ENCODE measurements around the gene CIAO2B.

CIAO2B gene

DNA sequence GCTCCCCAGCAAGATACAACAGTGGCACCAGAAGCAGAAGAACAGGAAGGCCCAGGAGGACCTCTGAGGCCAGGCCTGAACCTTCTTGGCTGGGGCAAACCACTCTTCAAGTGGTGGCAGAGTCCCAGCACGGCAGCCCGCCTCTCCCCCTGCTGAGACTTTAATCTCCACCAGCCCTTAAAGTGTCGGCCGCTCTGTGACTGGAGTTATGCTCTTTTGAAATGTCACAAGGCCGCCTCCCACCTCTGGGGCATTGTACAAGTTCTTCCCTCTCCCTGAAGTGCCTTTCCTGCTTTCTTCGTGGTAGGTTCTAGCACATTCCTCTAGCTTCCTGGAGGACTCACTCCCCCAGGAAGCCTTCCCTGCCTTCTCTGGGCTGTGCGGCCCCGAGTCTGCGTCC, 38.8 kb upstream of the CIAO2B start (continued):
- TF ChIP-seq, protein P1, sequence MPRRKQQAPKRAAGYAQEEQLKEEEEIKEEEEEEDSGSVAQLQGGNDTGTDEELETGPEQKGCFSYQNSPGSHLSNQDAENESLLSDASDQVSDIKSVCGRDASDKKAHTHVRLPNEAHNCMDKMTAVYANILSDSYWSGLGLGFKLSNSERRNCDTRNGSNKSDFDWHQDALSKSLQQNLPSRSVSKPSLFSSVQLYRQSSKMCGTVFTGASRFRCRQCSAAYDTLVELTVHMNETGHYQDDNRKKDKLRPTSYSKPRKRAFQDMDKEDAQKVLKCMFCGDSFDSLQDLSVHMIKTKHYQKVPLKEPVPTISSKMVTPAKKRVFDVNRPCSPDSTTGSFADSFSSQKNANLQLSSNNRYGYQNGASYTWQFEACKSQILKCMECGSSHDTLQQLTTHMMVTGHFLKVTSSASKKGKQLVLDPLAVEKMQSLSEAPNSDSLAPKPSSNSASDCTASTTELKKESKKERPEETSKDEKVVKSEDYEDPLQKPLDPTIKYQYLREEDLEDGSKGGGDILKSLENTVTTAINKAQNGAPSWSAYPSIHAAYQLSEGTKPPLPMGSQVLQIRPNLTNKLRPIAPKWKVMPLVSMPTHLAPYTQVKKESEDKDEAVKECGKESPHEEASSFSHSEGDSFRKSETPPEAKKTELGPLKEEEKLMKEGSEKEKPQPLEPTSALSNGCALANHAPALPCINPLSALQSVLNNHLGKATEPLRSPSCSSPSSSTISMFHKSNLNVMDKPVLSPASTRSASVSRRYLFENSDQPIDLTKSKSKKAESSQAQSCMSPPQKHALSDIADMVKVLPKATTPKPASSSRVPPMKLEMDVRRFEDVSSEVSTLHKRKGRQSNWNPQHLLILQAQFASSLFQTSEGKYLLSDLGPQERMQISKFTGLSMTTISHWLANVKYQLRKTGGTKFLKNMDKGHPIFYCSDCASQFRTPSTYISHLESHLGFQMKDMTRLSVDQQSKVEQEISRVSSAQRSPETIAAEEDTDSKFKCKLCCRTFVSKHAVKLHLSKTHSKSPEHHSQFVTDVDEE (CRISPR knock-in tag; IDR thresholded peaks at IDR 0.05) = no peak
- no peak for TF ChIP-seq ZFP30 (CRISPR knock-in tag; IDR thresholded peaks at IDR 0.05)
- no peak for TF ChIP-seq RARB (CRISPR knock-in tag; IDR thresholded peaks at IDR 0.05)
- TF ChIP-seq OSR1 (CRISPR knock-in tag; IDR thresholded peaks at IDR 0.05) = no peak
- TF ChIP-seq GLIS3 (CRISPR knock-in tag; IDR thresholded peaks at IDR 0.05) = no peak

- TF ChIP-seq ESRRG (CRISPR knock-in tag; IDR thresholded peaks at IDR 0.05) = no peak
- TF ChIP-seq RARB (CRISPR knock-in tag; IDR thresholded peaks at IDR 0.05) = no peak
- TF ChIP-seq, protein P2, sequence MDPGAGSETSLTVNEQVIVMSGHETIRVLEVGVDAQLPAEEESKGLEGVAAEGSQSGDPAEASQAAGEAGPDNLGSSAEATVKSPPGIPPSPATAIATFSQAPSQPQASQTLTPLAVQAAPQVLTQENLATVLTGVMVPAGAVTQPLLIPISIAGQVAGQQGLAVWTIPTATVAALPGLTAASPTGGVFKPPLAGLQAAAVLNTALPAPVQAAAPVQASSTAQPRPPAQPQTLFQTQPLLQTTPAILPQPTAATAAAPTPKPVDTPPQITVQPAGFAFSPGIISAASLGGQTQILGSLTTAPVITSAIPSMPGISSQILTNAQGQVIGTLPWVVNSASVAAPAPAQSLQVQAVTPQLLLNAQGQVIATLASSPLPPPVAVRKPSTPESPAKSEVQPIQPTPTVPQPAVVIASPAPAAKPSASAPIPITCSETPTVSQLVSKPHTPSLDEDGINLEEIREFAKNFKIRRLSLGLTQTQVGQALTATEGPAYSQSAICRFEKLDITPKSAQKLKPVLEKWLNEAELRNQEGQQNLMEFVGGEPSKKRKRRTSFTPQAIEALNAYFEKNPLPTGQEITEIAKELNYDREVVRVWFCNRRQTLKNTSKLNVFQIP (CRISPR knock-in tag; IDR thresholded peaks at IDR 0.05; ENCODE audit: borderline replicate concordance, low read depth) = no peak
- TF ChIP-seq BACH2 (CRISPR knock-in tag; IDR thresholded peaks at IDR 0.05; ENCODE audit: borderline replicate concordance) = no peak
- TF ChIP-seq, protein P3, sequence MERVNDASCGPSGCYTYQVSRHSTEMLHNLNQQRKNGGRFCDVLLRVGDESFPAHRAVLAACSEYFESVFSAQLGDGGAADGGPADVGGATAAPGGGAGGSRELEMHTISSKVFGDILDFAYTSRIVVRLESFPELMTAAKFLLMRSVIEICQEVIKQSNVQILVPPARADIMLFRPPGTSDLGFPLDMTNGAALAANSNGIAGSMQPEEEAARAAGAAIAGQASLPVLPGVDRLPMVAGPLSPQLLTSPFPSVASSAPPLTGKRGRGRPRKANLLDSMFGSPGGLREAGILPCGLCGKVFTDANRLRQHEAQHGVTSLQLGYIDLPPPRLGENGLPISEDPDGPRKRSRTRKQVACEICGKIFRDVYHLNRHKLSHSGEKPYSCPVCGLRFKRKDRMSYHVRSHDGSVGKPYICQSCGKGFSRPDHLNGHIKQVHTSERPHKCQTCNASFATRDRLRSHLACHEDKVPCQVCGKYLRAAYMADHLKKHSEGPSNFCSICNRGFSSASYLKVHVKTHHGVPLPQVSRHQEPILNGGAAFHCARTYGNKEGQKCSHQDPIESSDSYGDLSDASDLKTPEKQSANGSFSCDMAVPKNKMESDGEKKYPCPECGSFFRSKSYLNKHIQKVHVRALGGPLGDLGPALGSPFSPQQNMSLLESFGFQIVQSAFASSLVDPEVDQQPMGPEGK (CRISPR knock-in tag; IDR thresholded peaks at IDR 0.05; ENCODE audit: borderline replicate concordance) = no peak
- no peak for TF ChIP-seq ZFP30 (CRISPR knock-in tag; IDR thresholded peaks at IDR 0.05)
- no peak for TF ChIP-seq ZFP3 (CRISPR knock-in tag; IDR thresholded peaks at IDR 0.05)
- TF ChIP-seq PPARA (CRISPR knock-in tag; IDR thresholded peaks at IDR 0.05; ENCODE audit: borderline replicate concordance) = no peak
- TF ChIP-seq TCF4 (CRISPR knock-in tag; IDR thresholded peaks at IDR 0.05; ENCODE audit: borderline replicate concordance) = no peak
- TF ChIP-seq, protein P4, sequence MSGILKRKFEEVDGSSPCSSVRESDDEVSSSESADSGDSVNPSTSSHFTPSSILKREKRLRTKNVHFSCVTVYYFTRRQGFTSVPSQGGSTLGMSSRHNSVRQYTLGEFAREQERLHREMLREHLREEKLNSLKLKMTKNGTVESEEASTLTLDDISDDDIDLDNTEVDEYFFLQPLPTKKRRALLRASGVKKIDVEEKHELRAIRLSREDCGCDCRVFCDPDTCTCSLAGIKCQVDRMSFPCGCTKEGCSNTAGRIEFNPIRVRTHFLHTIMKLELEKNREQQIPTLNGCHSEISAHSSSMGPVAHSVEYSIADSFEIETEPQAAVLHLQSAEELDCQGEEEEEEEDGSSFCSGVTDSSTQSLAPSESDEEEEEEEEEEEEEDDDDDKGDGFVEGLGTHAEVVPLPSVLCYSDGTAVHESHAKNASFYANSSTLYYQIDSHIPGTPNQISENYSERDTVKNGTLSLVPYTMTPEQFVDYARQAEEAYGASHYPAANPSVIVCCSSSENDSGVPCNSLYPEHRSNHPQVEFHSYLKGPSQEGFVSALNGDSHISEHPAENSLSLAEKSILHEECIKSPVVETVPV (CRISPR knock-in tag; IDR thresholded peaks at IDR 0.05) = no peak
- TF ChIP-seq ZC3H10 (CRISPR knock-in tag; IDR thresholded peaks at IDR 0.05) = no peak
- TF ChIP-seq, protein P5, sequence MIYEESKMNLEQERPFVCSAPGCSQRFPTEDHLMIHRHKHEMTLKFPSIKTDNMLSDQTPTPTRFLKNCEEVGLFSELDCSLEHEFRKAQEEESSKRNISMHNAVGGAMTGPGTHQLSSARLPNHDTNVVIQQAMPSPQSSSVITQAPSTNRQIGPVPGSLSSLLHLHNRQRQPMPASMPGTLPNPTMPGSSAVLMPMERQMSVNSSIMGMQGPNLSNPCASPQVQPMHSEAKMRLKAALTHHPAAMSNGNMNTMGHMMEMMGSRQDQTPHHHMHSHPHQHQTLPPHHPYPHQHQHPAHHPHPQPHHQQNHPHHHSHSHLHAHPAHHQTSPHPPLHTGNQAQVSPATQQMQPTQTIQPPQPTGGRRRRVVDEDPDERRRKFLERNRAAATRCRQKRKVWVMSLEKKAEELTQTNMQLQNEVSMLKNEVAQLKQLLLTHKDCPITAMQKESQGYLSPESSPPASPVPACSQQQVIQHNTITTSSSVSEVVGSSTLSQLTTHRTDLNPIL (CRISPR knock-in tag; IDR thresholded peaks at IDR 0.05; ENCODE audit: low read depth) = no peak
- TF ChIP-seq CSDC2 (CRISPR knock-in tag; IDR thresholded peaks at IDR 0.05) = no peak
- no peak for TF ChIP-seq ZNF8 (CRISPR knock-in tag; IDR thresholded peaks at IDR 0.05)
- no peak for TF ChIP-seq ARNTL (CRISPR knock-in tag; IDR thresholded peaks at IDR 0.05; ENCODE audit: borderline replicate concordance, low read depth)
- TF ChIP-seq TOX (CRISPR knock-in tag; IDR thresholded peaks at IDR 0.05; ENCODE audit: borderline replicate concordance) = no peak
- TF ChIP-seq OSR1 (CRISPR knock-in tag; IDR thresholded peaks at IDR 0.05) = no peak
- ATAC-seq = no peak
Measured at GRCh38 chr16:66970775-66971720, 36.8 kb upstream of the CIAO2B start.

GRCh38 chr16:66968847-66969246, 34.6 kb upstream of the CIAO2B start:
- ATAC-seq = no peak

More at GRCh38 chr16:66968847-66969246, 34.6 kb upstream of the CIAO2B start:
- TF ChIP-seq ZNF8 (CRISPR knock-in tag; IDR thresholded peaks at IDR 0.05) (no peak), ISL1 (CRISPR knock-in tag; IDR thresholded peaks at IDR 0.05) (no peak)
- TF ChIP-seq, protein P3 (CRISPR knock-in tag; IDR thresholded peaks at IDR 0.05; ENCODE audit: borderline replicate concordance) = no peak
